Heart left ventricle (tissue), 16 donors: ENCODE results near the gene ABCA10. TPM values are rescaled to one million over a fixed set of nuclear protein-coding genes. Genes with fewer than 3 reads are reported as not detected.
A peak's percentile ranks its signal among the peaks of the same experiment; 100 is the strongest.

Experiments used
- ATAC-seq, 4 donors: fragments of 200-7000 bp; cut with Tn5 transposase; one replicate each; pipeline ENCODE4 v1.9.1; 2020 to 2022; ENCODE audit warnings: moderate library complexity in 4 of 4, mild to moderate bottlenecking in 3 of 4, moderate number of reproducible peaks in 1 of 4
- DNase-seq, 5 donors: peaks; one replicate each; pipeline ENCODE4 v3.0.0-alpha.2; 2020
- H3K27ac ChIP-seq, 12 donors: fragments of 200-600 bp; sonication (generic) in 4 of 12; one replicate each; pipeline versions ENCODE4 v1.5.0 to v1.8.0; 2016 to 2022; ENCODE audit warnings: mild to moderate bottlenecking in 2 of 12
- H3K27me3 ChIP-seq, 9 donors: fragments of 200-600 bp; sonication (generic) in 2 of 9; one replicate each; pipeline versions ENCODE4 v1.5.1 to v1.8.0; 2016 to 2022; ENCODE audit warnings: mild to moderate bottlenecking in 3 of 9
- H3K36me3 ChIP-seq, 9 donors: fragments of 200-600 bp; sonication (generic) in 2 of 9; one replicate each; pipeline versions ENCODE4 v1.5.0 to v1.8.0; 2018 to 2022; ENCODE audit warnings: mild to moderate bottlenecking in 2 of 9
- H3K4me1 ChIP-seq, 12 donors: fragments of 200-600 bp; sonication (generic) in 4 of 12; one replicate each; pipeline versions ENCODE4 v1.5.0 to v1.8.0; 2016 to 2022; ENCODE audit warnings: mild to moderate bottlenecking in 3 of 12
- H3K4me3 ChIP-seq, 12 donors: fragments of 200-600 bp; sonication (generic) in 4 of 12; one replicate each; pipeline versions ENCODE4 v1.5.0 to v1.8.0; 2017 to 2022; ENCODE audit warnings: mild to moderate bottlenecking in 9 of 12, moderate library complexity in 4 of 12
- H3K9me3 ChIP-seq, 12 donors: fragments of 200-600 bp; sonication (generic) in 4 of 12; one replicate each; pipeline versions ENCODE4 v1.5.0 to v1.8.0; 2016 to 2022; ENCODE audit warnings: mild to moderate bottlenecking in 1 of 12
- POLR2A ChIP-seq, 2 donors: fragments of 450-650 bp; IDR thresholded peaks; one replicate each; pipeline ENCODE4 v1.6.1; 2017; ENCODE audit warnings: antibody characterized with exemption in 2 of 2, mild to moderate bottlenecking in 2 of 2, moderate library complexity in 2 of 2
- WGBS, 4 donors: extraction: QIAGEN DNeasy Blood & Tissue Kit in 2 of 4; methylation state at CpG; one replicate each; pipeline versions ENCODE4 v1.1.5 to v1.1.7; 2013 to 2018; 5-methylcytosine and 5-hydroxymethylcytosine counted together
- intact Hi-C, 10 donors: fragments of 100-400 bp; cut with DNase I; formaldehyde crosslinking; loops; one replicate each; pipeline versions ENCODE4 v1.11.1 to v1.14.2; 2022
- polyA plus RNA-seq, 2 donors: library from polyadenylated mRNA; stranded (reverse); fragments of 200-250 nt; gene quantifications; one replicate each; pipeline ENCODE4 v1.2.3, GENCODE V29; 2013
- total RNA-seq, 9 donors: library from RNA; depleted of rRNA in 2 of 9; stranded (reverse); fragments of >200 nt in 2 of 9; fragmentation: NEBNext Ultra II Directional in 3 of 9; extraction: Animal tissue kit (Norgen Biotek cat#: 25700) in 3 of 9; gene quantifications; one replicate each; pipeline versions ENCODE4 v1.1.0 to v1.2.4, GENCODE V29; 2016 to 2023
- TF ChIP-seq, protein P1 (sequence below), 12 donors: fragments of 200-600 bp; sonication (generic) in 4 of 12; IDR thresholded peaks; one replicate each; pipeline versions ENCODE4 v1.5.0 to v1.8.0; 2018 to 2022; ENCODE audit warnings: antibody characterized with exemption in 12 of 12, mild to moderate bottlenecking in 5 of 12
- donor health status: ischemic (EF 13 %, LVEDD 7.1; RV severe dilation, severe dysfunction).
- donor health status: healthy with polysubstance abuse.
- donor health status: DM: no; HTN: yes; CAD: no.
- donor health status: DM: no; HTN: no; CAD: no.
- donor health status: ischemic (EF 25% LVEDD 6.9; RV normal size, moderate dysfunction).
- donor health status: ischemic (EF 25% LVEDD 5.7; RV mildly dilated, moderate dysfunction).
- donor health status: healthy.
- donor health status: DM: yes; HTN: yes; CAD: no.
- donor health status: ischemic (EF 35%, LVEDD 5.7; RV mildly dilated, moderate dysfunction).
- donor health status: nonischemic (EF 11% LVEDD 7.7; RV severe dilation, severe dysfunction).
- donor health status: DM: yes; HTN: yes; CAD: no.
- donor health status: PGD.
- donor health status: ischemic (EF 29% LVEDD 5.4; RV normal size, mild dysfunction).
- donor health status: nonischemic (EF 23%, LVEDD 6.1; RV moderate dilation, normal function).

ABCA10 gene
- total and polyA plus RNA-seq, 11 donors = 0.58 to 13.8 (median 2.0) TPM

DNA sequence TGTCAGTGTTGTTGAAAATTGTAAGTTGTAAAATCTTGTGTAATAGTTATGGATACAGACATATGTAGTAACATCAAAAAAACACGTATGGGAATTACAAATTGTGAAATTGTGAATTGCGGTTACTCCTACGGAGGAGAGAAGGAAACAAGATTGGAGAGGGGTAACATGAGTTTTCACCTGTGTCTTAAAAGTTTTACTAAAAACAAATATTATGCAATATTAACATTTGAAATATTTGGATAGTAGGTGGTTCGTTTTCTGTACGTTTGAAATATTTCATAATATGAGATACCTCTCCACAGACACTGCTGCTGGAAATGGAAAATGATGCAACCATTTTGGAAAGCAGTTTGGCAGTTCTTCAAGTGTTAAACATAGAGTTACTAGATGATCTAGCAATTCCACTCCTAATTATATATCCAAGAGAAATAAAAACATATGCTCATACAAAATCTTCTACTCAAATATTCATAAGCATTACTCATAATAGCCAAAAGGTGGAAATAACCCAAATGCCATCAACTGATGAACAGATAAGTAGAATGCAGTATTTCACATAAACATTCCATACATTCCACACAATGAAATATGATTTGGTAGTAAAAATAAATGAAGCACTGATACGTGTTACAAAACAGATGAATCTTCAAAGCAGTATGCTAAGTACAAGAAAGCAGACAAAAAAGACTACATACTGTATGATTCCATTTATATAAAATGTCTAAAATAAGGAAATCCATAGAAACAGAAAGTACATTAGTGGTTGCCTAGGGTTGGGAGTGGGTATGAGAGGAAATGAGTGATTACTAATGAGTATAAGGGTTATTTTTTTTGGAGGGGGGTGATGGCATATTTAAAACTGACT, 40.7 kb upstream of the ABCA10 start:
- WGBS, 4 donors = 61 to 66% (median 64%) methylated on average over 6 of the region's 6 CpGs
- Histone ChIP-seq H3K27ac (no peak overlapping the region), H3K4me3 (no peak overlapping the region)

DNA sequence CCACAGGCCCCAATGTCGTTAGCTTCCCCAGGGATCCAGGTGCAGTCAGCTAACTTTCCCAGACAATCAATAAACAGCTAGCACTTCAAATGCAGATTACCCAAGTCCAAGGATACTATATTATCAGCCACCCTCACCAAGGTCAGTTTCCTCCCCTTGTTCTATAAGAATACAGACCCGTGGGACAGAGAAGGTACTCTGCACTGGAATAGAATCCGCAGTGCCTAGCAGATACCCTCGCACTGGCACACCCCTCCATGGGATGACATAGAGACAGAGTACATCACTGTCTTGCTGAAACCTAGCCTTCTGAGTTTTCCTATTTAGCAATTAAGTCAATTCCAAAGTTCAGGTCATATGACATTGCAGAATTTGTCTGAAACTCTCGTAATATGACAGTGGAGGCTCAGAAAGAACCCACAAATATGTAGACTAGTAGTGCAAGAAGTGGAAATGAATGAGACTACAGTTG, 40.0 kb upstream of the ABCA10 start:
- H3K27me3 ChIP-seq = no peaks in the 10 kb centered on the region
- H3K4me3 ChIP-seq = no peak overlapping the region
- H3K36me3 ChIP-seq = peaks cover 0 to 7% (median 0%) of the 10 kb centered on the region in 9 donors
- ATAC-seq (no peak), DNase-seq (no peak)
- peaks cover 0 to 4% (median 0%) of the 10 kb centered on the region in 12 donors for H3K4me1 ChIP-seq
- H3K9me3 ChIP-seq = no peaks in the 10 kb centered on the region
- intact Hi-C loops = no loop called here
- TF ChIP-seq, protein P1, sequence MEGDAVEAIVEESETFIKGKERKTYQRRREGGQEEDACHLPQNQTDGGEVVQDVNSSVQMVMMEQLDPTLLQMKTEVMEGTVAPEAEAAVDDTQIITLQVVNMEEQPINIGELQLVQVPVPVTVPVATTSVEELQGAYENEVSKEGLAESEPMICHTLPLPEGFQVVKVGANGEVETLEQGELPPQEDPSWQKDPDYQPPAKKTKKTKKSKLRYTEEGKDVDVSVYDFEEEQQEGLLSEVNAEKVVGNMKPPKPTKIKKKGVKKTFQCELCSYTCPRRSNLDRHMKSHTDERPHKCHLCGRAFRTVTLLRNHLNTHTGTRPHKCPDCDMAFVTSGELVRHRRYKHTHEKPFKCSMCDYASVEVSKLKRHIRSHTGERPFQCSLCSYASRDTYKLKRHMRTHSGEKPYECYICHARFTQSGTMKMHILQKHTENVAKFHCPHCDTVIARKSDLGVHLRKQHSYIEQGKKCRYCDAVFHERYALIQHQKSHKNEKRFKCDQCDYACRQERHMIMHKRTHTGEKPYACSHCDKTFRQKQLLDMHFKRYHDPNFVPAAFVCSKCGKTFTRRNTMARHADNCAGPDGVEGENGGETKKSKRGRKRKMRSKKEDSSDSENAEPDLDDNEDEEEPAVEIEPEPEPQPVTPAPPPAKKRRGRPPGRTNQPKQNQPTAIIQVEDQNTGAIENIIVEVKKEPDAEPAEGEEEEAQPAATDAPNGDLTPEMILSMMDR (IDR thresholded peaks at IDR 0.05) = no peak
- TF ChIP-seq POLR2A (IDR thresholded peaks at IDR 0.05) = no peak
- H3K27ac ChIP-seq = no peak overlapping the region
- WGBS, 4 donors = 86 to 90% (median 87%) methylated on average over 5 of the region's 5 CpGs

More for the DNA sequence above, 40.7 kb upstream of the ABCA10 start:
- TF ChIP-seq, protein P1 (IDR thresholded peaks at IDR 0.05) = no peak
- Histone ChIP-seq H3K27me3 (no peaks in the 10 kb centered on the region), H3K36me3 (no peaks in the 10 kb centered on the region), H3K4me1 (peaks cover 0 to 4% (median 0%) of the 10 kb centered on the region in 12 donors), H3K9me3 (no peaks in the 10 kb centered on the region)
- intact Hi-C loops = no loop called here
- DNase-seq (no peak), ATAC-seq (peak in 1 of 4 donors; percentile 57)

DNA sequence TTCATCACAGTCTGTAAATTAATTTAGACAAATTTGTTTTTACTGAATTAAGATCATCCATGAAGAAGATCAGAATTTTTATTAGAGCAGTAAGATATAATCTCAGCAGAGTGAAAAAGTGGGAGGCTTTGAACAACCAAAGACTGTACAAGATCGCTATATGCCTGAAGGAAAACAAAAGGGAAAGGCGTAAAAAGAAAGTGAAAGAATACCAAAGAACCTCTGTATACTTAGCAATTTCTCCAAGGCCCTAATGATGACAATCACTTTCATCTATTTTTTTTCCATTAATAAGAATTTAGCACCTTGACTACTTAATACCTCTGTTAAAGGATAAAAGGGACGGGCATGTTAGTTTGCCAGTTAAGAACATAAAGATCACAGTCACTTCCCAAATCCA, 38.6 kb upstream of the ABCA10 start:
- Histone ChIP-seq H3K4me3 (no peak overlapping the region), H3K27me3 (no peaks in the 10 kb centered on the region), H3K27ac (no peak overlapping the region), H3K4me1 (peaks cover 0 to 4% (median 0%) of the 10 kb centered on the region in 12 donors), H3K36me3 (peaks cover 0 to 9% (median 0%) of the 10 kb centered on the region in 9 donors), H3K9me3 (no peaks in the 10 kb centered on the region)
- intact Hi-C loops = no loop called here
- ATAC-seq (no peak), DNase-seq (no peak)
- TF ChIP-seq, protein P1 (IDR thresholded peaks at IDR 0.05) = no peak
- no peak for TF ChIP-seq POLR2A (IDR thresholded peaks at IDR 0.05)
- WGBS, 4 donors = 94 to 97% (median 96%) methylated on average over 3 of the region's 3 CpGs

DNA sequence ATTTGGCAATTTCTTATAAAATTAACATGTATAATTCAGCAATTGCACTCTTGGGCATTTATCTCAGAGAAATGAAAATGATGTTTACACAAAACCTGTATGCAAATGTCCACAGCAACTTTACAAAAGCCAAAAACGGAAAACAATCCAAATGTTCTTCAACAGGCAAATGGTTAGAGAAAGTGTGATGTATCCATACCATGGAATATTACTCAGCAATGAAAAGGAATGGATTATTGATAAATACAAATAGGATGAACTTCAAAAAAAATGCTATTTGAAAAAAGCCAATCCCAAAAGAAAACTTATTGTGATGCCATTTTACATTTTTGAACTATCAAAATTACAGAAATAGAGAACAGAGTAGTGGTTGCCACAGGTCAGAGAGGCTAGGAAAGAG, 37.2 kb upstream of the ABCA10 start:
- Histone ChIP-seq H3K27ac (no peak overlapping the region), H3K9me3 (no peaks in the 10 kb centered on the region), H3K4me1 (peaks cover 0 to 4% (median 0%) of the 10 kb centered on the region in 12 donors), H3K36me3 (peaks cover 0 to 9% (median 0%) of the 10 kb centered on the region in 9 donors), H3K4me3 (no peak overlapping the region), H3K27me3 (no peaks in the 10 kb centered on the region)
- no peak for TF ChIP-seq POLR2A (IDR thresholded peaks at IDR 0.05)
- TF ChIP-seq, protein P1 (IDR thresholded peaks at IDR 0.05) = no peak
- DNase-seq = no peak
- intact Hi-C loops = no loop called here
- no peak for ATAC-seq
- WGBS, 4 donors = 91 to 98% (median 93%) methylated on average over 1 of the region's 1 CpG
